Measurements from ENCODE around the gene NEU4.

DNA sequence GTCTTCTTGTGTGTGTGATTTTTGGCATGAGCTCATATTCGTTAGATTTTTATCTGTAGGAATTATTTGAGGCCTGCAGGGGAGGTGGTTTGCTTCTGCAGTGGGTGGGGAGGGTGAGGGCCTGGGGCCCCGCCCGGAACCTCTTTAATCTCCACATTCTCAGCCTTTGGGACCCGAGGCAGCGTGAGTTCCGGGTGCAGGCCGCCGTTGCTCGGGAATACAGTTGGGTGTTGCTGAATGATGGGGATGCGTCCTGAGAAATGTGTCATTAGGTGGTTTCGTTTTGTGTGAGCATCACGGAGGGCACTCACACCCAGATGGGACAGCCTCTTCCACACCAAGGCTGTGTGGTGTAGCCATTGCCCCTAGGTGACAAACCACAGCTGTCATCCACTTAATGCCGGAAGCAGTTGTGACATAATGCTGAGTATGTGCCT, 46.0 kb upstream of the NEU4 start:
- TF ChIP-seq, protein P1, sequence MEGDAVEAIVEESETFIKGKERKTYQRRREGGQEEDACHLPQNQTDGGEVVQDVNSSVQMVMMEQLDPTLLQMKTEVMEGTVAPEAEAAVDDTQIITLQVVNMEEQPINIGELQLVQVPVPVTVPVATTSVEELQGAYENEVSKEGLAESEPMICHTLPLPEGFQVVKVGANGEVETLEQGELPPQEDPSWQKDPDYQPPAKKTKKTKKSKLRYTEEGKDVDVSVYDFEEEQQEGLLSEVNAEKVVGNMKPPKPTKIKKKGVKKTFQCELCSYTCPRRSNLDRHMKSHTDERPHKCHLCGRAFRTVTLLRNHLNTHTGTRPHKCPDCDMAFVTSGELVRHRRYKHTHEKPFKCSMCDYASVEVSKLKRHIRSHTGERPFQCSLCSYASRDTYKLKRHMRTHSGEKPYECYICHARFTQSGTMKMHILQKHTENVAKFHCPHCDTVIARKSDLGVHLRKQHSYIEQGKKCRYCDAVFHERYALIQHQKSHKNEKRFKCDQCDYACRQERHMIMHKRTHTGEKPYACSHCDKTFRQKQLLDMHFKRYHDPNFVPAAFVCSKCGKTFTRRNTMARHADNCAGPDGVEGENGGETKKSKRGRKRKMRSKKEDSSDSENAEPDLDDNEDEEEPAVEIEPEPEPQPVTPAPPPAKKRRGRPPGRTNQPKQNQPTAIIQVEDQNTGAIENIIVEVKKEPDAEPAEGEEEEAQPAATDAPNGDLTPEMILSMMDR (IDR thresholded peaks at IDR 0.05), result no peak
- no peak for TF ChIP-seq POLR2A (IDR thresholded peaks at IDR 0.05)

All from thyroid gland (tissue), 4 donors.